M059J (cell line): ENCODE data around the gene SCAMP5. TPM values are rescaled to one million over a fixed set of nuclear protein-coding genes. Genes with fewer than 3 reads are reported as not detected.

ENCODE experiments used
- DNase-seq: peaks from one replicate; pipeline ENCODE4 v3.0.0-alpha.2; 2012; ENCODE audit warnings: low read depth
- total RNA-seq: library from RNA; depleted of rRNA; stranded (reverse); fragments of >200 nt; shearing (Covaris generic); gene quantifications from 2 replicates; pipeline ENCODE4 v1.2.3, GENCODE V29; 2014; rRNA removed

SCAMP5 gene
- total RNA-seq, result 1.3 and 3.4 TPM in 2 replicates

- peak; percentile 89 for DNase-seq
These were observed at the start of gene SCAMP5 for GRCh38 chr15:74995182-74995778. TSS of gene SCAMP5 (plus strand) at chr15:74995563. CDS start at chr15:75011840, 16,277 bp downstream.

- peak; percentile 73 for DNase-seq
These were observed 45.1 kb upstream of the SCAMP5 start for GRCh38 chr15:74950078-74950908.

- DNase-seq, result no peak
These were observed 44.4 kb upstream of the SCAMP5 start for GRCh38 chr15:74951006-74951405.

- DNase-seq, result no peak
These were observed 40.8 kb upstream of the SCAMP5 start for GRCh38 chr15:74954515-74954914.

GRCh38 chr15:74955017-74955416, 40.3 kb upstream of the SCAMP5 start:
- DNase-seq, result no peak

GRCh38 chr15:74955796-74956647, 39.3 kb upstream of the SCAMP5 start:
- no peak for DNase-seq

- peak; percentile 60 for DNase-seq
These were observed 38.5 kb upstream of the SCAMP5 start, which contains the start of gene RPP25 for GRCh38 chr15:74956648-74957475. TSS of gene RPP25 (minus strand) at chr15:74956772. CDS start at chr15:74956583, 189 bp downstream.

GRCh38 chr15:74957476-74958035, 37.8 kb upstream of the SCAMP5 start:
- no peak for DNase-seq

- DNase-seq, result peak; percentile 64
These were observed 36.9 kb upstream of the SCAMP5 start for GRCh38 chr15:74958320-74958907.

GRCh38 chr15:74958908-74959585, 36.3 kb upstream of the SCAMP5 start:
- no peak for DNase-seq

- no peak for DNase-seq
These were observed 35.8 kb upstream of the SCAMP5 start for GRCh38 chr15:74959586-74959939.

- no peak for DNase-seq
These were observed 35.1 kb upstream of the SCAMP5 start for GRCh38 chr15:74960286-74960685.

- no peak for DNase-seq
These were observed 34.3 kb upstream of the SCAMP5 start for GRCh38 chr15:74960995-74961588.

GRCh38 chr15:74961616-74962015, 33.7 kb upstream of the SCAMP5 start:
- no peak for DNase-seq

- no peak for DNase-seq
These were observed 33.1 kb upstream of the SCAMP5 start for GRCh38 chr15:74962219-74962618.

- no peak for DNase-seq
These were observed 32.7 kb upstream of the SCAMP5 start for GRCh38 chr15:74962671-74963070.

- DNase-seq, result no peak
These were observed 32.1 kb upstream of the SCAMP5 start for GRCh38 chr15:74963213-74963612.

- DNase-seq, result peak; percentile 68
These were observed 30.6 kb upstream of the SCAMP5 start for GRCh38 chr15:74964794-74965193.

GRCh38 chr15:74967670-74968069, 27.7 kb upstream of the SCAMP5 start:
- DNase-seq, result no peak

GRCh38 chr15:74976159-74976558, 19.2 kb upstream of the SCAMP5 start:
- DNase-seq, result no peak
